Activated gamma-delta T cell treated with Interleukin-2 at 50 U/mL for 16 hours (primary cell): Measurements from ENCODE around the gene SLC25A48.
"Not testable (repeated sequence)": the region's sequence is repeated elsewhere in the genome, so short reads cannot be mapped to it uniquely, and the experiment has no call there.

Source experiments
- DNase-seq: peaks from one replicate; pipeline ENCODE4 v3.0.0-alpha.2; 2020

Gene SLC25A48

DNA sequence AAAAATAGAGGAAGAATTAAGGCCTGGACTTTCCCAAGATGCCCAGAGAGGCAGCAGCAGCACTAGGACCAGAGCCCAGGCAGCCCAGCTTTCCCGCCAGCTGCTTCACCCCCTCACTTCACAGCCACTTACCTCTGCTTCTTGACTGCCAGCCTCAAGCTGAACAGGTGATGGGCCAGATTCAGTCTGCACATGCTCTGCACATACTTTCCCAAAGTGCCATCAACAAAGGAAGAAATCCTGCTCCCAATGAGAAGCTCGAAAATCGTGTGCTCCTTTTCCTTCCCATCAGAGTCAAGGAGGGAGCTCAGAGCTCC, 4.1 kb upstream of the SLC25A48 start:
- DNase-seq, result no peak

DNA sequence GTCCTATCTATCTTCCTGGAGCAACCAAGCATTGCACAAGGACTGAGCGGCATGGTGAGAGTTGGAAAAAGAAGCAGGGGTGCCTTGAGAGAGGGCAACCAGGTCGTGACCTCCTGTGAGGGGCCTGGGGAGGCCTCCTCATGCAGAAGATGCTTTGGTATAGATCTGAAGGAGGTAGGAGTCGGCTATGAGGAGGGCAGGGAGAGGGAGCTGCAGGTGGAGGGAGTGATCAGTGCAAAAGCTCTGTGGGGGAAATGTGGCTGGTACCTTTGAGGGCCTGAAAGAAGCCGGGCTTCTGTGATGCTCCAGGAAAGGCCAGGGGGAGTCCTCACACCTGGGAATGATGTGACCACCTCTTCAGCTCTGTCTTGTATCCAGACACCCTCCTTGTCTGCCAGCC, 3.6 kb upstream of the SLC25A48 start:
- DNase-seq, result no peak

DNA sequence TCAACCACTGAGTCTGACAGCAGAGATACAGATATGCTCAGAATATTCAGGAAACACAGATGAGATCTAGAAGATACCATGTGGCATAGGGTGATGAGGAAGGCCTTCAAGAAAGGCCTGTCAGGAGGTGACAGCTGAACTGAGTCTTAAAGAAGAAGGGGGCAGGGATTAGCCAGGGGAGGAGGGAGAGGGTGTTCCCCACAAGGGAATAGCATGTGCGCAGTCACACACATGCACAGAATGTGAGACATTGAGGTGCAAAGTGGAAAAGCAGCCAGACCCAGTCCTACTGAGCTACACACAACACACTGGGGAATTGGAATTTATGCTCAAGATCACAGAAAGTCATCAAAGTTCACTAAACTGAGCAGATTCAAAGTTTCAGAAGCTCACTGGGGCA, 3.0 kb upstream of the SLC25A48 start:
- DNase-seq, result no peak

DNA sequence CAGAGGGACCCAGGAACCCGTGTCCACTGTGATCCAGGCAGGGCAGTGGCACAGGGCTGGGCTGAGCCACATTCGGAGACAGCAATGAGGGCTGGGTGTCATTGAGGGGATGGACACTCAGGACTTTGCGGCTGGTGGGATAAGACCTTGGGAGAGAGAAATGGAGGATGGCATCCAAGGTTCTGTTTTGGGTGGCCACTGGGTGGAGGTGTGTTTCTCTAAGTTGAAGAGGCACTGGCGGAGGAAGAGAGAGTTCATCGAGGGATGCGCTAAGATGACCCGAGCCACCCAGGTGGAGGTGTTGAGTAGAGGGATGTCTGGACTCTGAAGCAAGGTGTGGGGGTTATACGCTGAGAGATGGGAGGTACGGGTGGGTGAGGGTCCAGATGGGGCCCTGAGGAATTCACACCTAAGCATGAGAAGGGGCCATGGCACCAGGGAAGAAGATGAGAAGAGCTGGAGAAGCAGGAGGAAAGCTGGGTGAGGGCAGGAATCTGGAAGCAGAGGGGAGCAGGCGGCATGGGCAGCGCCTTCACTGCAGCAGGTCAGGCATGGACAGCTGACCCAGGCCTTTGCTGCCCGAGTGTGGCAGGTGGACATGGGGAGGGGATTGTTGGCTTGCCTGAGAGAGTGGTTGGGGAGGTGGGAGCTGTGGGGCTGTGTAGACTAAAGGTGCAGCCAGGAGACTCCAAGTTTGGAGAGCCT, 2.5 kb upstream of the SLC25A48 start:
- DNase-seq, result no peak

DNA sequence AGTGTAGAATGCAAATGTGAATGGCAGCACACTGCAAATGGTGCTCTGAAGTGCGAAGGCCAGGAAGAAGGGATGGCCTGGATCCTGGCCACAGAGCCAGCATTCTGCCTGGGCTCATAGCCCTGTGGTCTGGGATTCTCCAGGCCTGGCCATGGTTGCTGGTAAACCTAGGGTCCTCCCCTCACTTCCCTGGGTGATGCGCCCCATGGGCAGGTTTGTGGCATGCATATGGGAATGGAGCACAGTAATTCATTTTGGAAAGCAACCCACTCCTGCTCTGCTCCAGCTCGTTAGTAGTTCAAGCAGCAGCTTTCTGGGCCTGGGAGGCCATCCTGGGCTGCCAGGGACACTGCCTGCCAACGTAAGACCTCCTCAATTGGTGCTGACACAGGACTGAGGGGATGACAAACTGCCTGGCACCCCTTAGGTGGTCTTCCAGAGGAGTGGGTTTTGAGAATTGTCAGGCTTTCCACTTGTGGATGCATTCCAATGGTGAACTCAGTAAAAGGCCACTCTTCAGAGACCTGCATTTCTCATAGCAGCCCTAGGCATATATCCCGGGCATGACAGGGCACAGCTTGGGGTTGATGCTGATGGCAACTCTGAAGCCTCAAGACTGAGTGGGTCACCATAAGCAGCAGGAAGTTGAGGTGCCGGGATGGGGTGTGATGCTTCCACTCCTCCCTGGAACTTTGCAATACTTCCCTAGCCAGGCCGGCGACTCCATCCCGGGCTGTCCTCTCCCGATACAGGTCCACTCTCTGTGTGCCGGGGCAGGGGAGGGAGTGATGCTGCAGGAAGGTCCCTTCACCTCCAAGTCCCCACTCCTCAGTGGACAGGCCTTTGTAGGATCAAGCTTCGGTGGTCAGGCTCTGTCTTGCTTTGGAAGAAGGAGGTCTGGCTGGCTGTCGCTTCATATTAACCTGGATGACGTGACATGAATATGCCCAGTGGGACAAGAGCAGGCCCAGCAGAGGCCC, 1.2 kb upstream of the SLC25A48 start:
- no peak for DNase-seq

DNA sequence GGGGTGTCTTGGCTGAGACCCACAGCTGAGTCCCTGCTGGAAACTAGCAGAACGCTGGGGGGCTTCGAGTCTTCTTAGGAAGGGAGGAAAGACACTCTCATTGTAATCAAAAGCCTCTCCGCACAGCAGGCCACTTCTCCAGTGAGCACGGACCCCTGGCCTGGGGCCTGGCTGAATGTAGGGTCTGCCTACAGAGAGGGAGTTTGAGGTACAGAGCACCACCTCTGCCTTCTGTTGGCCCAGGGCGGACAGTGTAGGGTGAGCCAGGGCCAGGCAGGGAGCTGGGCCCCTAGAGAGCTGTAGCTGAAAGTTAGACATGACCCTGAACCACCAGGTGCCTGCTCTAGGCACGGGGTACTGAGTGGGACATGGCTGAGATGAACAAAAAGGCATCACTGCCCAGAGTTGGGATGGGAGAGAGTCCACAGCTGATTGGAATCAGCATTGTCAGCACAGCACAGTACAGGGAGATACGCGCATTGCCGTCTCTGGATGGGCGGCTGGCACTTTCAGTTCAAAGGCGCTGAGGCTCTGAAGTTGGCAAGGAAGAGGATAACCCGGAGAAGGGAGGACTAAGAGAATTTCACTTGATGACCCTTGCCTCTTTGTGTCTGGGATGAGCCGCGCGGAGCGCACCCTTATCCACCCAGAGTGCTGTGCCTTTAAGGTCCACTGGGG, 363 bp upstream of the SLC25A48 start:
- DNase-seq, result no peak

DNA sequence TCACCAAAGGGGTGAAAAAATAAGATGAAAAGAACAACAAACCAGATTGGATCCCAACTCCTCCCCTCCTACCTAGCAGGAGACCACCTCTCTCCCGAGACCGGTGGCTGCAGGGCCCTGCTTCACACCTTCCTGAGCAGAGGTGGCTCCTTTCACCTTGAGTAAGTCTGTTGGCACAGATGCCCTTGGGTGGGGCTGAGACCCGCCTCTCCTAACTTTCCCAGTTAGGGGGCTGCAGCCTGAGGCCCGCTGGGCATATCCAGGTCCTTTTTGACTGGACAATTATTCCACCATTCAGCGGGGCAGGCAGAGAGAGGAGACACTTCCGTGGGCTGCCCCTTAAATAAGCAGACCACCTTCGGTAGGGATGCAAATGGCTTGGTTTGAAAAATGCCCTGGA, 1.3 kb downstream of the SLC25A48 start:
- no peak for DNase-seq

DNA sequence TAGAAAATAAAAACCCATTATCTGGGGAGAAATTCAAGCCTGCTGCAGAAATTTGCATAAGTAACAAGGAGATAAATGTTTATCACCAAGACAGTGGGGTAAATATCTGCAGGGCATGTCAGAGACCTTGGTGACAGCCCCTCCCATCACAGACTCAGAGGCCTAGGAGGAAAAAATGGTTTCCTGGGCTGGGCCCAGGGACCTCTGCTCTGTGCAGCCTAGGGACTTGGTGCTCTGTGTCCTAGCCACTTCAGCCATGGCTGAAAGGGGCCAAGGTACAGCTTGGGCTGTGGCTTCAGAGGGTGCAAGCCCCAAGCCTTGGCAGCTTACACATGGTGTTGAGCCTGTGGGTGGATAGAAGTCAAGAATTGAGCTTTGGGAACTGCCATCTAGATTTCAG, 3.9 kb downstream of the SLC25A48 start:
- not testable (repeated sequence) for DNase-seq

DNA sequence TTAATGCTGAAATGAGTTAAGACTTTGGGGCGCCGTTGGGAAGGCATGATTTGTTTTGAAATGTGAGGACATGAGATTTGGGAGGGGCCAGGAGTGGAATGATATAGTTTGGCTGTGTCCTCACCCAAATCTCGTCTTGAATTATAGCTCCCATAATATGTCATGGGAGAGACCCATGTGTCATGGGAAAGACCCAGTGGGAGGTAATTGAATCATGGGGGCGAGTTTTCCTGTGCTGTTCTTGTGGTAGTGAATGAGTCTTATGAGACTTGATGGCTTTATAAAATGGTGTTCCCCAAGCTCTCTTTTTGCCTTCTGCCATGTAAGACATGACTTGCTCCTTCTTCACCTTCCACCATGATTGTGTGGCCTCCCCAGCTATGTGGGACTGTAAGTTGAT, 5.1 kb downstream of the SLC25A48 start:
- DNase-seq, result no peak

DNA sequence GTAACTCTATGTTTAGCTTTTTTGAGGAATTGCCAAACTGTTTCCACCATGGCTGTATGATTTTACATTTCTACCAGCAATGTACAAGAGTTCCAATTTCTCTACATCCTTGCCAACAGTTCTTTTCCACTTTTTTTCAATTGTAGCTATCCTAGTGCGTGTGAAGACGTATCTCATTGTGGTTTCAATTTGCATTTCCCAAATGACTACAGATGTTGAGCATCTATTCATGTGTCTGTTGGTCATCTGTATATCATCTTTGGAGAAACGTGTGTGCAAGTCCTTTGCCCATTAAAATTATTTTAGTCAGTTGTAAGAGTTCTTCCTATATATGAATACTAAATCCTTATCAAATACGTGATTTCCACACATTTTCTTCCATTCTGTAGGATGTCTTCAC, 6.5 kb downstream of the SLC25A48 start:
- DNase-seq, result no peak

DNA sequence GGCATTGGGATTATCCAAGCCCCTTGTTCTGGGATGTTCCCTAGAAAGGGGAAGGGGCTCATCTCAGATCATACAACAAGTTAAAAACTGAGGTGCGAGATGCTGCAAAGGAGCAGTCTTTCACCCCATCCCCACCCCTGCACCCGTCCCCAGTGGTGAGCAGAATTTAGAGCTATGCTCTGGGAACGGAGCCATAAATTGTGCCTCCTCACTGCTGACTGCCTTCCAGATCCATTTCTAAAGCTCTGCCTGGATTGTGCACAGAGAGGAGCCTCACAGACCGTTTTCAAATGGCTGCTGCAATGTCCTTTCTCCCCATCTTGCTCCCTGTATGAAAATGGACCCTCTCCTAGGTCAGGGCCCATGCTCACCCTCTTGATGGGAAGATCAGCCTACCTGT, 8.3 kb downstream of the SLC25A48 start:
- no peak for DNase-seq

DNA sequence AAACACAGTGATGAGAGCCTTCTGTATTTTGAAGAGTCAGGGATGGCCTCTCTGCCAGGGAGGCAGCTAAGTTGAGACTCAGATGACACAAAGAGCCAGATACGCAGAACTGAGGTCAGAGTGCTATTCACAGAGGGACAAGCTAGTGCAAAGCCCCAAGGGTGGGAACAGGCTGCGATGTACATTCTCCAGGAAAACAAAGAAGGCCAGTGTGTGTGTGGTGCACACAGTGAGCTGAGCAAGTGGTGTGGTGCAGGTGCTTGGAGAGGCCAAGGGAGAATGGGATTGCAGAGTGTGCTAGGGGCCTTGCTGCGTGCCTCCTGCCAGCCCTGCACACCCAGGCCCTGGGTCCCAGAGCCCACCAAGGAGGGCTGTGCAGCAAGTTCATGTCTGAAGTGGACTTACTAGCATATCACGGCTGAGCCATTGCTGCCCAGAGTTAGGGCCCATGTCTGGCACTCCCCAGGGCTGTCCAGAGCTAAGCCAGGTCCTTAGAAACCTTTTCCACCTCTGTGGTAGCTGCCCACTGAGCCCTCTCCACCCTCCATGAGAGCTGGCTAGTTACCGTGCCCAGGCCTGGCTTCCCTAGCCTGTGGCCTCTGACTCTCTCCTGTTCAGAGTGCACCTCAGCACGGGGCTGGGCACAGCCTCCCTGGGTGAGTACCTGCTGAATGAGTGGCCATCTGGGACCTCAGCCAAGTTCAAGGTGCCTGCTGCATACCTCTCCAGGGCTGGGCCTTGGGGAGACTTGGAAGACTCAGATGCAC, 9.3 kb downstream of the SLC25A48 start:
- DNase-seq, result no peak

DNA sequence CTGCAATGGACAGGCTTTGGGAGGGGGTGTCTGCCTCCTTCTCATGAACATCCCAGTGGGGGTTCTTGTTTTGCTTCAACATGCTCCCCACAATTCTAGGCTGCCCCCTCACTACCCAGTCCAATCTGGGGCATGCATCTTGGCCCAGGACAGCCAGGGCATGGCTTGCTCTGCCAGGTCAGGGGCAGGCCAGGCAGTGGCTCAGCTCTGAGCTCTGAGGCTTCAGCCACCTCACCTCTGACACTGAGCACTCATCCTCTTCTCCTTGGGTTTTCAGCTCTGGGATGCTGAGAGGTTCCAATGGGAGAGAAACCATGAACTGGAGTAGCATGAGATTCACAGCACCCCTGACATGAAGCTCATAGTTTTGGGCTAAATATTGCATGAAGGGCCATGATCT, 11.8 kb downstream of the SLC25A48 start:
- no peak for DNase-seq

DNA sequence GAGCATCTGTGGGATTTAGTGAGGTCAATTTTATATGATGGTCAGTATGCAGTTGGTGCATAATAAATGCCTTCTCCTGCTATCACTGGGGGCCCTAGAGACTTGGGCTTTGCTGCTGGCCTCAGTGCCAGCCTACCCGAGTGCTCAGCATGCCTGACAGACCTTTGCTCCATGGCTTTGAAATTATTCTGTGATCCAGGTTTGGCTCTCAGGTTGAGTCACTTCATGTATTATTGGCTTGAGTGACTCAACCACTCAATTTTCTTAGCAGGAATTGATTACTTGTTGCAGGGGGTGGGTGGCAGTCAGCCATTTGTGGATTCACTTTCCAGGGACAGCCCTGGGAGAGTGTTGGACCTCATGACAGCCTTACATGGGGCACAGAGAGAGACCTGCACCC, 13.5 kb downstream of the SLC25A48 start:
- no peak for DNase-seq

DNA sequence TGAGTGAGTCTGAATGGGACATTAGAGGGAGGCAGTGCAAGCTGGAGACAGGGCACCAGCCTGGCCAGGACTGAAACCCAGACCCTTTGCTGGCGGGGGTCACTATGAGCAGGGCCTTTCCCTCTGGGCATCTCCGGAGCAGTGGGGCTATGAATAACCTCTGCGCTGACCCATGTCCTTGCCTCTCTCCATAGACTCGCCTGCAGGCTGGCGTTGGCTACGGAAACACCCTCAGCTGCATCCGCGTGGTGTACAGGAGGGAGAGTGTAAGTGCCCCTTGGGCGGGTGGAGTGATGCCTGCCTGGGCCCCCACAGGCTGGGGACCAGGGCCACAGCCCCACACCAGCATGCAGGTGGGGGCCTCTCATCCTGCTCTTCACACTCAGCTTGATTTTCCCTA, 15.8 kb downstream of the SLC25A48 start:
- DNase-seq, result no peak

DNA sequence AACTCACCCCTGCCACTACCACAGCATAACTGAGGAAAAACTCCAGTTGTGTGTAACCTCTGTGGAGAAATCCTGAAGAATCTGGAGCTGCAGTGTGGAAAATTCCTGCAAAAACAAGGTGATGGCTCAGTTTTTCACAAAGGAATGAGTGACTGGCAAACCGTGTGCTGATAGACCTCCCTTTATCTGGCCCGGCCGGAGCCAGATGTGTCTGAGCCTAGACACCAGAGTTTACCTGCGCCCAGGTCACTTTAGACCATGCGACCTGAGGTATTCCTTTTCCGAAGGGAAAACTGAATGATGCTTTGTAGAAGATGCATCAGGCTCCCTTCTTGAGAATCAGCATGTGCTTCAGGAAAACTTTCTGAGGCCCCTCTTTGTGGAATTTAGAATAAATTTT, 16.2 kb downstream of the SLC25A48 start:
- no peak for DNase-seq

DNA sequence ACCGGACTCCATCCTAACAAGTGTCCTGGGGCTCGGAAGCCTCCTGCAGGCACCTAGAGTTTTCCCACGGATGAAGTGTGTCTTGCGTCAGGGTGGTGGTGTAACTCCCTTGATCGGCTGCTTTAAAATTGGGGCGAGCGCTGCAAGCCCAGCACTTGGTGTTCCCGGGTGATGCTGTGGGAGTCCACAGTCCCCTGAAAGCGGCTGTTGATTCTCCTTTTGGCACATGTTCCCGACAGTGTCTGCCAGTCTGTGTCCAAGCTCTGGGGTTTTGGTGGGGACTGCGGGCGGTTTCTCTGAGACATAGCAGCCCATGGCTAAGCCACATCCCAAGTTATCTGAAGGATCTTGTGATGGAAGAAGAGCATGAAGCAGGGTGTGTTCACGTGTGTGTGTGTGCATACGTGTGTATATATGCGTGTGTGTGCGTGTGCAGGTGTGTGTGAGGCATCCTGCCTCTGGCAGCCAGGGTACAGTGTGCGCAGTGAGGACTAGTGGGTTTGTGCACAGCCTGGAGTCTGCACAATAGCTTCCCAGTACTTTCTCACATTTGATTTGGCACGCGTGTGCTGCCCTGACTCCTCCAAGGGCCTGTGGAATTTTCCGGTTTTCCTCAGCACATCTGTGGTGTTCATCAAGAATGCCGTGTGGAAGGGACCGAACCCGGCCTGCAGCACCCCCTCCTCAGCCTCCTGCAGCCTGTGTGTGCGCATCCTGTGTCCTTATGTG, 16.9 kb downstream of the SLC25A48 start:
- DNase-seq, result no peak

DNA sequence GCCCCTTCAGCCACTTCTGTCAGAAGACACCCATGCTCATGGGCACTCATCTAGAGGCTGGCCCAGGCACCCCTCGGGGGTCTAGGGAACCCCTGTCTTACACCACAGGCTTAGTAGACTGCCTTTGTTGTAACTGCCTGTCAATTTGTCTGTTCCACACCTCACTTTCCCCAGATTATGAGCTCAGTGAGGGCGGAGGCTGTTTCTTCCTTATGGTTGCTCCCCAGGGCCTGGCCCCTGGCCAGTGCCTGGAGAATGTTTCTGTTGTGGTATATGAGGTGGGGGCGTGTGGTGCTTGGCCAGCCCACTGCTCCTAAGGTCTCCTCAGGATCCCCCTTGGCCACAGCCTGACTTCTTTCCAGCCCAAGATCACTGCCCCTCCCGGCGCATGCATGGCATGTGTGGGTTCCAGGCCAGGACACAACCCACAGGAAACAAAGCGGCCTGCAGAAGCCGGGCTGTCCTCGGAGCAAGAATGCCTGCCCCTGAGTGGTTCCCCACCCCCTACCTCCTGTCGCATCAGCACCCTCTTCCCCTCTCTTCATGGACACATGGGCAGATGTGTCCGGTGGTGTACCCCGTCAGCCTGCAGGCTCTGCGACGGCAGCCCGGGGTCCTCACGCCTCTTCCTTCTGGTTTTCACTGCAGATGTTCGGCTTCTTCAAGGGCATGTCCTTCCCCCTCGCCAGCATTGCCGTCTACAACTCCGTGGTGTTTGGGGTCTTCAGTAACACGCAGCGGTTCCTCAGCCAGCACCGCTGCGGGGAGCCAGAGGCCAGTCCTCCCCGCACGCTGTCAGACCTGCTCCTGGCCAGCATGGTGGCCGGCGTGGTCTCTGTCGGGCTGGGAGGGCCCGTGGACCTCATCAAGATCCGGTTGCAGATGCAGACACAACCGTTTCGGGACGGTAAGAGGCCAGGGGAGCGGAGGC, 17.7 kb downstream of the SLC25A48 start:
- no peak for DNase-seq

DNA sequence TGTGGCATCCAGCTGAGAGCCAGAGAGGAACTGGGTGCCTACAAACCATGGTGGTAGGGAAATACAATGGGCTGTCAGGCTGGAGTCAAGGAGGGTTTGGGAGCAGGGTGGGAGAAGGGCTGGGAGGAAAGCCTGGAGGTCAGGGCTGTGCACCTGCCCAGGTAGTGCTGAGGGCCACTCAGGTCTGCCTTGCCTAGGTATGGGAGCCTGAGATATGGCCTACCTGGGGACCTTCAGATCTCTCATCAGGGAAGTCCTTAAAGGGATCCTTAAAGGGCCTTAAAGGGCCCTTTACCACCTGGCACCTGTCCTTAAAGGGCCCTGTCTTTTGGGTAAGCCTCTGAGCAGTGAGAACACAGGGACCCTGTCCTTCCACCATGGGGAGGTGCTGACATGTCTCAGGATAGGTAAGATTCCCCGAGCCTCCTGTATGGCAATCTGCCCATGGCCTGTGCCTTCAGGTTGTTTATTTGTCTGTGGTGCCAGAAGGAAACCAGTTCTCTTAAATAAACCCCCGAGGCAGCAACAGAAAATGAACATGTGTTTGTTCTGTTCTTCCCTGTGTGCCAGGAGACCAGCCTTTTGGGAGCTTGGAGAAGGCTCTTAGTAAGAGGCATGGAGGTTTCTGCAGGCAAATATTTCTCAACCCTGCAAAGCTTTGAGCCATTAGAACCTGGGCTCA, 23.3 kb downstream of the SLC25A48 start:
- no peak for DNase-seq

DNA sequence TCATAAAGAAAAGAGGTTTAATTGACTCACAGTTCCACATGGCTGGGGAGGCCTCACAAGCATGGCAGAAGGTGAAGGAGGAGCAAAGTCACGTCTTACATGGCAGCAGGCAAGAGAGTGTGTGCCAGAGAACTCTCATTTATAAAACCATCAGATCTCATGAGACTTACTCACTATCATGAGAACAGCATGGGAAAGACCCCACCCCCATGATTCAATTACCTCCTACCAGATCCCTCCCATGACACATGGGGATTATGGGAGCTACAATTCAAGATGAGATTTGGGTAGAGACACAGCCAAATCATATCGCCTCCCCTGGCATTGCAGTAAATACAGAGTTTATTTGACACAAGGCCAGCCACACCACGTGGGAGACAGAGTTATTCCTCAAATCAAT, 24.7 kb downstream of the SLC25A48 start:
- DNase-seq, result not testable (repeated sequence)

DNA sequence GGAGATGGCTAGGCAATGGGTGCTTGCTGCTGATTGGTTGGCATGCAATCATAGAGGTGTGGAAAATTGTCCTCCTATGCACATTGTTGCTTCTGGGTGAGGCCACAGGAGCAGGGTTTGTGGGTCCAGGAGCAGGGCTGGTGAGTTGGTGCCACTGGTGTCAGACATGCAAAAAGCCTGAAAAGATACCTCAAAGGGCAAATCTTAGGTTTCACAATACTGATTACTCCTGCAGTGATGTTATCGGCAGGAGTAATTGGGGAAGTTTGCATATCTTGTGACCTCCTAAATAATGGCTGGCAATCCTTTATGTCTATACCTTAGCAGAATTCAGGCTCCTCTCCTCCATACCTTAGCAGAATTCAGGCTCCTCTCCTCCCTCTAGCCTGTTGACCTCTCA, 25.2 kb downstream of the SLC25A48 start:
- DNase-seq, result no peak
